ENCODE data around the gene TTI1. TPM values are rescaled to one million over a fixed set of nuclear protein-coding genes. Genes with fewer than 3 reads are reported as not detected.

TTI1 gene
- polyA plus RNA-seq, 1 of the 3 experiments (the other 2 are of a cell fraction) = 15.6 TPM

- Histone ChIP-seq H3K27me3 (ENCODE audit: insufficient read depth) (no peaks in the 10 kb centered on the region), H3K4me1 (ENCODE audit: control insufficient read depth in 1 of 2, insufficient read depth in 2 of 2, low read depth in 1 of 2, low read length in 1 of 2) (no peaks in the 10 kb centered on the region), H3K9me2 (no peaks in the 10 kb centered on the region), H3K4me3 (ENCODE audit: low read depth in 2 of 2, low read length in 1 of 2) (no peak overlapping the region), H3K4me2 (no peak overlapping the region), H4K20me1 (ENCODE audit: insufficient read depth) (no peaks in the 10 kb centered on the region), H3K9me3 (no peaks in the 10 kb centered on the region), H3K79me2 (ENCODE audit: insufficient read depth) (no peaks in the 10 kb centered on the region), H3K36me3 (replicated peaks in 1 of 2; ENCODE audit: control insufficient read depth in 1 of 2, insufficient read depth in 2 of 2, low read length in 1 of 2) (no peaks in the 10 kb centered on the region), H3K27ac (ENCODE audit: low read depth in 2 of 2, low read length in 1 of 2) (no peak overlapping the region), H3K9ac (no peak overlapping the region), H2AFZ (ENCODE audit: low read depth) (no peak overlapping the region), H3F3A (replicated peaks; ENCODE audit: insufficient read depth) (no peaks in the 10 kb centered on the region)
- 87% methylated on average over 6 of the region's 8 CpGs for WGBS (ENCODE audit: low lambda C conversion rate)
- TF ChIP-seq PBX3 (IDR thresholded peaks at IDR 0.05) (no peak), RAD21 (IDR thresholded peaks at IDR 0.05; ENCODE audit: low read length) (peak; percentile 29), CTCF (IDR thresholded peaks at IDR 0.05) (peak; percentile 22; the same call in 1 of the 2 replicates), RCOR1 (IDR thresholded peaks at IDR 0.05; ENCODE audit: low read length) (no peak), YY1 (IDR thresholded peaks at IDR 0.05; ENCODE audit: low read depth) (no peak), TEAD4 (IDR thresholded peaks at IDR 0.05; ENCODE audit: borderline replicate concordance, insufficient read depth) (no peak), SMC3 (IDR thresholded peaks at IDR 0.05; ENCODE audit: low read depth, low read length) (no peak)
- ChIA-PET POLR2A (no interaction called here), CTCF (interaction anchor here (1.1 kb wide), 1 partner anchor 377 kb away, joined by 3 read pairs; no protein-coding TSS in a partner anchor)
- peak; percentile 58 for DNase-seq
These were observed 91.9 kb downstream of the TTI1 start for GRCh38 chr20:37941332-37941731.

DNA sequence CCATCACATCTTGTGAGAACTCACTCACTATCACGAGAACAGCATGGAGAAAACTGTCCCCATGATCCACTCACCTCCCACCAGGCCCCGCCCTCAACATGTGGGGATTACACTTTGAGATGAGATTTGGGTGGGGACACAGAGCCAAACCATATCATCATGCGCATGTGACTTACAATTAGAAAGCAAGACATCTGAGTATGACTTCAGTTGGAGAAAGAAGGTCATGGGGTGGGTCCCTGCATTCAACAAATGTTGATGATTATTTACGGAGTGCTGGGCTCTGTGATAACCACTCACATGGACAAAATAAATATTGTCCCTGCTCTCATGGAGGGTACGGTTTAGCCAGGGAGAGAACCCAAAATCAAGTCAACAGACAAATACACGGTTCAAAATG, 92.4 kb downstream of the TTI1 start:
- Histone ChIP-seq H3K4me1 (ENCODE audit: control insufficient read depth in 1 of 2, insufficient read depth in 2 of 2, low read depth in 1 of 2, low read length in 1 of 2) (no peaks in the 10 kb centered on the region), H3K27ac (ENCODE audit: low read depth in 2 of 2, low read length in 1 of 2) (no peak overlapping the region), H3K27me3 (ENCODE audit: insufficient read depth) (no peaks in the 10 kb centered on the region), H3K79me2 (ENCODE audit: insufficient read depth) (no peaks in the 10 kb centered on the region), H3K9ac (no peak overlapping the region), H4K20me1 (ENCODE audit: insufficient read depth) (no peaks in the 10 kb centered on the region), H3K4me3 (ENCODE audit: low read depth in 2 of 2, low read length in 1 of 2) (no peak overlapping the region), H3K9me2 (no peaks in the 10 kb centered on the region), H3K9me3 (no peaks in the 10 kb centered on the region), H3K4me2 (no peak overlapping the region), H3K36me3 (replicated peaks in 1 of 2; ENCODE audit: control insufficient read depth in 1 of 2, insufficient read depth in 2 of 2, low read length in 1 of 2) (no peaks in the 10 kb centered on the region), H2AFZ (ENCODE audit: low read depth) (no peak overlapping the region), H3F3A (replicated peaks; ENCODE audit: insufficient read depth) (no peaks in the 10 kb centered on the region)
- ChIA-PET POLR2A (no interaction called here), CTCF (interaction anchor here (1.1 kb wide), 1 partner anchor 377 kb away, joined by 3 read pairs; no protein-coding TSS in a partner anchor)
- TF ChIP-seq RCOR1 (IDR thresholded peaks at IDR 0.05; ENCODE audit: low read length) = no peak
- TF ChIP-seq ELF1 (IDR thresholded peaks at IDR 0.05) = no peak
- no peak for TF ChIP-seq SMC3 (IDR thresholded peaks at IDR 0.05; ENCODE audit: low read depth, low read length)
- TF ChIP-seq TEAD4 (IDR thresholded peaks at IDR 0.05; ENCODE audit: borderline replicate concordance, insufficient read depth) = no peak
- 58% methylated on average over 6 of the region's 6 CpGs for WGBS (ENCODE audit: low lambda C conversion rate)
- no peak for DNase-seq
